GM12872 (cell line): Measurements from ENCODE around the gene MFSD12.

Experiments
- TF ChIP-seq, protein P1 (sequence below): IDR thresholded peaks from 3 replicates; pipeline ENCODE4 v1.5.1; 2011; ENCODE audit warnings: low read depth, mild to moderate bottlenecking, low read length, moderate library complexity; ENCODE audit not compliant: insufficient read depth

Gene MFSD12

DNA sequence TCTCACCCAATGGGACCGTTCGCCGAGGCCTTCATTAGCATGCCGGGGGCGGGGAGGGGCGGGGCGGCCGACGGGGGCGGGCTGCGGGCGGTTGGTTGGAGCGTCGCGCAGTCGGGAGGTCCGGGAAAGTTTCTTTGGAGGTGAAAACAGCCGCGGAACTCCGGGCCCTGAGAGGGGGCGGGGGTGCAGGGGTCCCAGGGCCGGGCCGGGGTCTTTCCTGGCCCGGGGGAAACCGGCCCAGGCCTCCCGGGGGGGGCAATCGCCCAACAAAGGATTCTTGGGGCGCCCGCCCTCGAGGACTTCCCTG, 15.4 kb upstream of the MFSD12 start, which contains the start of gene HMG20B:
HMG20B (plus strand) TSS at position 90 of the 307 bp plus-strand sequence. CDS start 366 bp downstream, outside the sequence.
- TF ChIP-seq, protein P1, sequence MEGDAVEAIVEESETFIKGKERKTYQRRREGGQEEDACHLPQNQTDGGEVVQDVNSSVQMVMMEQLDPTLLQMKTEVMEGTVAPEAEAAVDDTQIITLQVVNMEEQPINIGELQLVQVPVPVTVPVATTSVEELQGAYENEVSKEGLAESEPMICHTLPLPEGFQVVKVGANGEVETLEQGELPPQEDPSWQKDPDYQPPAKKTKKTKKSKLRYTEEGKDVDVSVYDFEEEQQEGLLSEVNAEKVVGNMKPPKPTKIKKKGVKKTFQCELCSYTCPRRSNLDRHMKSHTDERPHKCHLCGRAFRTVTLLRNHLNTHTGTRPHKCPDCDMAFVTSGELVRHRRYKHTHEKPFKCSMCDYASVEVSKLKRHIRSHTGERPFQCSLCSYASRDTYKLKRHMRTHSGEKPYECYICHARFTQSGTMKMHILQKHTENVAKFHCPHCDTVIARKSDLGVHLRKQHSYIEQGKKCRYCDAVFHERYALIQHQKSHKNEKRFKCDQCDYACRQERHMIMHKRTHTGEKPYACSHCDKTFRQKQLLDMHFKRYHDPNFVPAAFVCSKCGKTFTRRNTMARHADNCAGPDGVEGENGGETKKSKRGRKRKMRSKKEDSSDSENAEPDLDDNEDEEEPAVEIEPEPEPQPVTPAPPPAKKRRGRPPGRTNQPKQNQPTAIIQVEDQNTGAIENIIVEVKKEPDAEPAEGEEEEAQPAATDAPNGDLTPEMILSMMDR: no peak

DNA sequence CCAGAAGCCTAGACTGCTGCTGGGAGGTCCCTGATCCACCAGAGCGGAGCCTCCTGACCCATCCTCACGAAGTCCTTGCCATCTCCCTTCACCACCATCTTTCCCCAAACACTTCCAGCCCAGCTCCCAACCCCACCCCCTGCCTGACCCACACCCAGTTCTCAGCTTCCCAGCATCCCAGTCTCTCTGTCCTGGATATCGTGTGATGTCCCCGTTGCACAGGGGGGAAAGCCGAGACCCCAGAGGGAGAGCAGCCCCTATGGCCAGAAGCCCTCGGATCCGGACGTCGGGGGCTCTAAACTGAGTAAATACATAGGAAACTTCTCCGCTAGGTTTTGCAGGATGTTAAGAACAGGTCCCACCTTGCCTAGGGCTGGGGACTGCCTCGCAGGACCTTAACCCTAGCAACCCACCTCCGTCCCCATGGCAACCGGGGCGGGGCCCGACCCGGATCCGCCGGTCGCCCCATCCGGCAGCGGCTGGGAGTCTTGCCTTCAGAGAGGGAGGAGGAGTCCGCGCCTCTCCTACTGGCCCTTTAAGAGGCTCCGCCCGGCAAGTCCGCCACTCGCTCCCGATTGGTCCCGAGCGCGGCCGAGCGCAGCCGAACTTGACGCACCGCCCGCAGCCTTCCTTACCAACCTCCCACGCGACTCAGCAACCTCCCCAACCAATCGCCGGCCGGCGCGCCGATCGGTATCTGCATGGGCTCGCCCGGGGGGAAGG, 14.9 kb upstream of the MFSD12 start:
- TF ChIP-seq, protein P1: no peak

- TF ChIP-seq, protein P1: no peak
Observed at GRCh38 chr19:3570606-3571011, 13.2 kb upstream of the MFSD12 start.

DNA sequence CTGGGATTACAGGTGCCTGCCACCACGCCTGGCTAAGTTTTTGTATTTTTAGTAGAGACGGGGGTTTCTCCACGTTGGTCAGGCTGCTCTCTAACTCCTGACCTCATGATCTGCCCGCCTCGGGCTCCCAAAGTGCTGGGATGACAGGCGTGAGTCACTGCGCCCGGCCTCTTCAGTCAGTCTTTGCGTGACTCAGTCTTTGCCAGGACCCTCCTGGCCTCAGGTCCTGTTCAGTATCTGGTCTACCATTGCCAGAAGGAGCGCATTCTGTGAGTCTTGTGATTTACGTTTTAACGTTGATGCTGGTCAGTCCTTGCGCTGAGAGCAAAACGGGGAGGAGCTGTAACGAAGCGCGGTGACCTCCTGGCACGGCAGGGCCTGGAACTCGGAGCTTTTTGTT, 7.8 kb upstream of the MFSD12 start:
- TF ChIP-seq, protein P1: no peak

DNA sequence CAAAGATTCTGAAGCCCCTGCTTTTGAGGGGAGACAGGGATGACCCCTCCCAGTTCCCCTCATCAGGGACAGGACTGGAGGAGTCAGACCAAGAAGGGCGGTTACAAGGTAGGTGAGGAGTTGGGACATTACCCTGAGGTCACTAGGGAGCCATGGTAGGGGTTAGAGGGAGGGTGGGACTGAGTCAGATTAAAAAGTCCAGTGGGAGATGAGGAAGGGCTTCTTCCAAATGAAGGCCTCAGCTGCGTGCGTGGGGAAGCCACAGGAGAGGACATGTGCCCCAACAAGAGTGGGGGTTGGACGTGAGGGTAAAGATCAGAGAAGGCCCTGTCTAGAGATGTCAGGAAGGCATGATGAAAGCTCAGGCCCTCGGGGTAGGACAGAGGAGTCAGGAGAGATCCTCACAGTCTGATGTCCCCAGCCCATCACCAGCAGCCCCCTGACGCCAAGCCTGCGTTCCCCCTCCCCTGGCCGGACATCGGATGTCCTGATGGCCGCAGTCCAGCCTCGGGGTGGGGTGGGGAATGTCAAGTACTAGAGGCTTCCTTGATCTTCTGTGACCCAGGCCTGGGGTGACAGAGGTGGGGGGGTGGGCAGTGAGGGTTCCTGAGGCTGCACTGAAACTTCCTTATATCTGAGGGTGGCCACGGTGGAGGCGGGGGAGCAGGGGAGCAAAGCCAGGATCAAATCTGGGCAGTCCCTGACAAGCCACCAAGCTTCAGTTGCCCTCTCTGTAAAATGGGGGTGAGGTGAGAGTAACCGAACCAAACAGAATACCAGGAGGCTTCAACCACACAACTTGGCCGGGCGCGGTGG, 6.5 kb upstream of the MFSD12 start:
- TF ChIP-seq, protein P1: no peak

DNA sequence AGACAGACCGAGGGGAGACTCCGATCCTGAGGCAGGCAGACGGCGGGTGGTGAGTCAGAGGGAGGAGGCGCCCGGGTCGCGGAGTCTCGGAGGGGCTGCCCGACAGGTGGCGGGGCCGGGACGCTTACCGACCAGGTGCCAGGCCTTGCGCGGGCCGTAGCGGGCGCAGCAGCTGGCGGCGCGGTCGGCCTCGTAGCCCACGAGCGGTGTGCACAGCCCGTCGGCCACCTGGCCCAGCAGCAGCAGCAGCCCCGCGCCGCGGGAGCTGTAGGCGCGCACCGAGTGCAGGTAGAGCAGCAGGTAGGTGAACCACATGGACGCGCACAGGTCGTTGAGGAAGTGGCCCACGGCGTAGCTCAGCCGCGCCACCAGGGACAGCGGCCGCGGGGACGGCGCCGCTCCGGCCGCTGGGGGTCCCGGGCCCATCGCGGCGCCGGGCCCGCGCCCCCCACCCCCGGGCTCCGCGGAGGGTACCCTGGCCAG, 367 bp downstream of the MFSD12 start:
- TF ChIP-seq, protein P1: 0 out of 3 replicates have a peak, but pooled peaks have one; percentile 5

DNA sequence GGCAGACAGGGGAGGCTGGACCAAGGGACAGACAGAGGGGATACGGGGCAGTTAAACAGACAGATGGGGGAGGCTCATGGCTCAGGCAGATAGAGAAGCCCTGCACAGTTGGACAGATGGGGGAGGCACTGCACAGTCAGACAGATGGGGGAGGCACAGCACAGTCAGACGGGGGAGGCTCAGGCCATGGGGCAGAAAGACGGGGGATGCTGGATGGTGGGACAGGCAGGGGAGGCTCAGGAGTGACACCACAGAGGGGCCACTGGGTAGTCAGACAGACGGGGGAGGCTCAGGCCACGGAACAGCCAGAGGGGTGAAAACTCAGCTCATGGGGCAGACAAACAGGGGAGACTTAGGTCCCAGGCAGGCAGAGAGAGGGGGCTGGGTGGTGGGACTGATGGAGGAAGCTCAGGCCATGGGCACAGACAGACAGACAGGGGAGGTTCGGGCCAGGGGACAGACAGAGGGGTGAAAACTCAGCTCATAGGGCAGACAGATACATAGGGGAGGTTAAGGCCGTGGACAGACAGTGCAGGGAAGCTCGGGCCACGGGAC, 886 bp downstream of the MFSD12 start:
- TF ChIP-seq, protein P1: no peak
